SK-N-SH treated with all-trans-retinoic acid at 6 μM for 48 hours (cell line): Measurements from ENCODE around the gene LTK.

Experiments used
- ATAC-seq: fragments of 200-7000 bp; cut with Tn5 transposase; 3 replicates; pipeline ENCODE4 v1.9.1; 2020; ENCODE audit warnings: mild to moderate bottlenecking, moderate library complexity
- ARNTL ChIP-seq: fragments of 450-650 bp; formaldehyde crosslinking; IDR thresholded peaks from 2 replicates; pipeline ENCODE4 v1.5.0; 2020; ENCODE audit warnings: low read depth, mild to moderate bottlenecking, moderate library complexity, borderline replicate concordance
- BACH2 ChIP-seq: fragments of 250-450 bp; sonication (Bioruptor Pico); IDR thresholded peaks from 2 replicates; pipeline ENCODE4 v1.9.0; 2021; ENCODE audit warnings: mild to moderate bottlenecking, borderline replicate concordance
- CSDC2 ChIP-seq: fragments of 250-450 bp; sonication (Bioruptor Pico); IDR thresholded peaks from 2 replicates; pipeline ENCODE4 v1.5.0; 2020; ENCODE audit warnings: mild to moderate bottlenecking, moderate library complexity
- GLIS3 ChIP-seq: fragments of 250-450 bp; sonication (Bioruptor Pico); IDR thresholded peaks from 2 replicates; pipeline ENCODE4 v1.5.0; 2020; ENCODE audit warnings: mild to moderate bottlenecking, moderate library complexity
- ISL1 ChIP-seq: fragments of 250-450 bp; sonication (Bioruptor Pico); IDR thresholded peaks from 2 replicates; pipeline ENCODE4 v2.1.2; 2022; ENCODE audit warnings: mild to moderate bottlenecking, moderate library complexity
- OSR1 ChIP-seq: fragments of 250-450 bp; sonication (Bioruptor Pico); IDR thresholded peaks from 2 replicates; pipeline ENCODE4 v1.8.0; 2022; ENCODE audit warnings: moderate library complexity, mild to moderate bottlenecking, inconsistent platforms
- PPARA ChIP-seq: fragments of 250-450 bp; sonication (Bioruptor Pico); IDR thresholded peaks from 2 replicates; pipeline ENCODE4 v1.5.0; 2020; ENCODE audit warnings: mild to moderate bottlenecking, borderline replicate concordance
- SNAI2 ChIP-seq: fragments of 250-450 bp; sonication (Bioruptor Pico); IDR thresholded peaks from 2 replicates; pipeline ENCODE4 v1.5.0; 2020; ENCODE audit warnings: mild to moderate bottlenecking, moderate library complexity
- TCF4 ChIP-seq: fragments of 250-450 bp; sonication (Bioruptor Pico); IDR thresholded peaks from 2 replicates; pipeline ENCODE4 v1.8.0; 2021; ENCODE audit warnings: mild to moderate bottlenecking, moderate library complexity, borderline replicate concordance
- TSHZ2 ChIP-seq: fragments of 250-450 bp; sonication (Bioruptor Pico); IDR thresholded peaks from 2 replicates; pipeline ENCODE4 v1.5.0; 2020; ENCODE audit warnings: mild to moderate bottlenecking, moderate library complexity
- ZC3H10 ChIP-seq: fragments of 250-450 bp; sonication (Bioruptor Pico); IDR thresholded peaks from 2 replicates; pipeline ENCODE4 v1.5.1; 2021; ENCODE audit warnings: mild to moderate bottlenecking, moderate library complexity
- ZFP3 ChIP-seq: fragments of 250-450 bp; sonication (Bioruptor Pico); IDR thresholded peaks from 2 replicates; pipeline ENCODE4 v1.5.0; 2020; ENCODE audit warnings: mild to moderate bottlenecking, moderate library complexity
- ZFP30 ChIP-seq: fragments of 450-650 bp; formaldehyde crosslinking; IDR thresholded peaks from 2 replicates; pipeline ENCODE4 v1.5.0; 2022; ENCODE audit warnings: mild to moderate bottlenecking, moderate library complexity
- ZNF565 ChIP-seq: fragments of 450-650 bp; formaldehyde crosslinking; conservative IDR thresholded peaks from 2 replicates; pipeline ENCODE4 v1.5.0; 2020; ENCODE audit warnings: low read depth, mild to moderate bottlenecking, moderate library complexity
- ZNF70 ChIP-seq: fragments of 450-650 bp; formaldehyde crosslinking; IDR thresholded peaks from 2 replicates; pipeline ENCODE4 v1.5.0; 2020; ENCODE audit warnings: mild to moderate bottlenecking, moderate library complexity
- ZNF8 ChIP-seq: fragments of 450-650 bp; formaldehyde crosslinking; IDR thresholded peaks from 2 replicates; pipeline ENCODE4 v1.5.0; 2020; ENCODE audit warnings: mild to moderate bottlenecking, moderate library complexity
- TF ChIP-seq, protein P1 (sequence below): fragments of 250-450 bp; sonication (Bioruptor Pico); IDR thresholded peaks from 2 replicates; pipeline ENCODE4 v1.8.0; 2021; ENCODE audit warnings: low read depth, mild to moderate bottlenecking, moderate library complexity, borderline replicate concordance
- TF ChIP-seq, protein P2 (sequence below): fragments of 250-450 bp; sonication (Bioruptor Pico); IDR thresholded peaks from 2 replicates; pipeline ENCODE4 v1.5.1; 2021; ENCODE audit warnings: mild to moderate bottlenecking, moderate library complexity
- TF ChIP-seq, protein P3 (sequence below): fragments of 250-450 bp; sonication (Bioruptor Pico); IDR thresholded peaks from 2 replicates; pipeline ENCODE4 v1.5.1; 2020; ENCODE audit warnings: low read depth, mild to moderate bottlenecking, moderate library complexity

Gene LTK

GRCh38 chr15:41505776-41506175, 7.9 kb downstream of the LTK start:
- ATAC-seq = no peak
- TF ChIP-seq SNAI2 (CRISPR knock-in tag) = no peak
- TF ChIP-seq, protein P1, sequence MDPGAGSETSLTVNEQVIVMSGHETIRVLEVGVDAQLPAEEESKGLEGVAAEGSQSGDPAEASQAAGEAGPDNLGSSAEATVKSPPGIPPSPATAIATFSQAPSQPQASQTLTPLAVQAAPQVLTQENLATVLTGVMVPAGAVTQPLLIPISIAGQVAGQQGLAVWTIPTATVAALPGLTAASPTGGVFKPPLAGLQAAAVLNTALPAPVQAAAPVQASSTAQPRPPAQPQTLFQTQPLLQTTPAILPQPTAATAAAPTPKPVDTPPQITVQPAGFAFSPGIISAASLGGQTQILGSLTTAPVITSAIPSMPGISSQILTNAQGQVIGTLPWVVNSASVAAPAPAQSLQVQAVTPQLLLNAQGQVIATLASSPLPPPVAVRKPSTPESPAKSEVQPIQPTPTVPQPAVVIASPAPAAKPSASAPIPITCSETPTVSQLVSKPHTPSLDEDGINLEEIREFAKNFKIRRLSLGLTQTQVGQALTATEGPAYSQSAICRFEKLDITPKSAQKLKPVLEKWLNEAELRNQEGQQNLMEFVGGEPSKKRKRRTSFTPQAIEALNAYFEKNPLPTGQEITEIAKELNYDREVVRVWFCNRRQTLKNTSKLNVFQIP (CRISPR knock-in tag) = no peak

- ATAC-seq = no peak
- TF ChIP-seq GLIS3 (no peak), ZNF8 (no peak), OSR1 (no peak), CSDC2 (CRISPR knock-in tag) (no peak), ARNTL (no peak), ZFP3 (CRISPR knock-in tag) (no peak), ISL1 (no peak), ZNF565 (CRISPR knock-in tag) (no peak), ZFP30 (CRISPR knock-in tag) (no peak)
- TF ChIP-seq, protein P2, sequence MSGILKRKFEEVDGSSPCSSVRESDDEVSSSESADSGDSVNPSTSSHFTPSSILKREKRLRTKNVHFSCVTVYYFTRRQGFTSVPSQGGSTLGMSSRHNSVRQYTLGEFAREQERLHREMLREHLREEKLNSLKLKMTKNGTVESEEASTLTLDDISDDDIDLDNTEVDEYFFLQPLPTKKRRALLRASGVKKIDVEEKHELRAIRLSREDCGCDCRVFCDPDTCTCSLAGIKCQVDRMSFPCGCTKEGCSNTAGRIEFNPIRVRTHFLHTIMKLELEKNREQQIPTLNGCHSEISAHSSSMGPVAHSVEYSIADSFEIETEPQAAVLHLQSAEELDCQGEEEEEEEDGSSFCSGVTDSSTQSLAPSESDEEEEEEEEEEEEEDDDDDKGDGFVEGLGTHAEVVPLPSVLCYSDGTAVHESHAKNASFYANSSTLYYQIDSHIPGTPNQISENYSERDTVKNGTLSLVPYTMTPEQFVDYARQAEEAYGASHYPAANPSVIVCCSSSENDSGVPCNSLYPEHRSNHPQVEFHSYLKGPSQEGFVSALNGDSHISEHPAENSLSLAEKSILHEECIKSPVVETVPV (CRISPR knock-in tag) = no peak
These were observed 8.7 kb downstream of the LTK start for GRCh38 chr15:41504751-41505492.

DNA sequence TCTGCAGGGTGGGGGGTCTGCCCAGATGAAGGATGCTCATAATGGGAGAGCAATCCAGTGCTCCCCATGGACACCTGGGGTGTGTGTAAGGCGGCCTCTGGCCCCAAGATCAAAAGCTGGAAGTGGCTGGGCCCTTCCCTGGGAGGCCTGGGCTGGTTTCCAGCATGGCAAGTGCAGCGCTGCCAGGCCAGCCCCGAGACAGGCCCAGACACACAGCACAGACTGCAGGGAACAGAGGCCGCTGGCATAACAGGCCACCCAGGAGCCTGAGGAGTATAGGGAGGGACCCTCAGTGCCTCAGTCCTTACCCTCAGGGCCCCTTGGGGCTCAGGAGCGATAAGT, 10.0 kb downstream of the LTK start:
- ATAC-seq = no peak
- TF ChIP-seq TCF4 (no peak), ZFP3 (CRISPR knock-in tag) (no peak), ARNTL (no peak), ZNF70 (no peak), ZNF565 (CRISPR knock-in tag) (no peak)
- TF ChIP-seq, protein P3, sequence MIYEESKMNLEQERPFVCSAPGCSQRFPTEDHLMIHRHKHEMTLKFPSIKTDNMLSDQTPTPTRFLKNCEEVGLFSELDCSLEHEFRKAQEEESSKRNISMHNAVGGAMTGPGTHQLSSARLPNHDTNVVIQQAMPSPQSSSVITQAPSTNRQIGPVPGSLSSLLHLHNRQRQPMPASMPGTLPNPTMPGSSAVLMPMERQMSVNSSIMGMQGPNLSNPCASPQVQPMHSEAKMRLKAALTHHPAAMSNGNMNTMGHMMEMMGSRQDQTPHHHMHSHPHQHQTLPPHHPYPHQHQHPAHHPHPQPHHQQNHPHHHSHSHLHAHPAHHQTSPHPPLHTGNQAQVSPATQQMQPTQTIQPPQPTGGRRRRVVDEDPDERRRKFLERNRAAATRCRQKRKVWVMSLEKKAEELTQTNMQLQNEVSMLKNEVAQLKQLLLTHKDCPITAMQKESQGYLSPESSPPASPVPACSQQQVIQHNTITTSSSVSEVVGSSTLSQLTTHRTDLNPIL (CRISPR knock-in tag) = no peak

GRCh38 chr15:41502795-41503668, 10.6 kb downstream of the LTK start:
- ATAC-seq = no peak
- TF ChIP-seq TSHZ2 (CRISPR knock-in tag) (no peak), GLIS3 (no peak), ZC3H10 (CRISPR knock-in tag) (no peak), BACH2 (CRISPR knock-in tag) (no peak), PPARA (CRISPR knock-in tag) (no peak), ZFP30 (CRISPR knock-in tag) (no peak)
- TF ChIP-seq, protein P2 (CRISPR knock-in tag) = no peak
